SK-N-SH (cell line): ENCODE data around the gene LUC7L3. TPM values are rescaled to one million over a fixed set of nuclear protein-coding genes. Genes with fewer than 3 reads are reported as not detected.

Source experiments
- CTCF ChIA-PET: fragments of 300-600, 350-600 bp; formaldehyde crosslinking; extraction: SDS; loops from one replicate; lab custom pipeline; 2021; lab: Yijun Ruan, JAX
- POLR2A ChIA-PET: fragments of 350-600 bp; sonication (Branson Sonifier 250); formaldehyde crosslinking; extraction: SDS; loops from one replicate; lab custom pipeline; 2020; ENCODE audit warnings: antibody characterized with exemption, inconsistent platforms; lab: Yijun Ruan, JAX
- DNase-seq: peaks from one replicate; pipeline ENCODE4 v3.0.0; 2012
- H2AFZ ChIP-seq: fragments of 200-600 bp; sonication (generic); 2 replicates; pipeline ENCODE4 v1.8.1; 2016; ENCODE audit warnings: antibody characterized with exemption, mild to moderate bottlenecking, low read depth
- H3F3A ChIP-seq: fragments of 200-600 bp; sonication (generic); replicated peaks from 2 replicates; pipeline ENCODE3; 2016; ENCODE audit warnings: antibody characterized with exemption, mild to moderate bottlenecking; ENCODE audit not compliant: insufficient read depth
- H3K27ac ChIP-seq, 2 experiments: fragments of 200-500 bp in 1 of 2; fragments of 200-600 bp in 1 of 2; sonication (Bioruptor generic) in 1 of 2; sonication (generic), shearing (Covaris generic) in 1 of 2; 2 replicates each; pipeline versions ENCODE4 v1.5.1 to v1.6.1; 2014 to 2016; ENCODE audit warnings: low read depth in 2 of 2, inconsistent platforms in 1 of 2, low read length in 1 of 2, mild to moderate bottlenecking in 1 of 2, mixed read lengths in 1 of 2
- H3K27me3 ChIP-seq: fragments of 200-600 bp; sonication (generic), shearing (Covaris generic); 2 replicates; pipeline ENCODE4 v1.6.1; 2016; ENCODE audit warnings: mixed run types; ENCODE audit not compliant: insufficient read depth
- H3K36me3 ChIP-seq, 2 experiments: fragments of 200-500 bp in 1 of 2; fragments of 200-600 bp in 1 of 2; sonication (Bioruptor generic) in 1 of 2; sonication (generic) in 1 of 2; replicated peaks in 1 of 2; 2 replicates each; pipeline versions ENCODE3 to v1.5.1; 2014 to 2016; ENCODE audit warnings: low read length in 1 of 2, mild to moderate bottlenecking in 1 of 2; ENCODE audit not compliant: insufficient read depth in 2 of 2, control insufficient read depth in 1 of 2
- H3K4me1 ChIP-seq, 2 experiments: fragments of 200-500 bp in 1 of 2; fragments of 200-600 bp in 1 of 2; sonication (Bioruptor generic) in 1 of 2; sonication (generic), shearing (Covaris generic) in 1 of 2; 2 replicates each; pipeline versions ENCODE4 v1.5.1 to v1.6.1; 2014 to 2016; ENCODE audit warnings: low read depth in 1 of 2, low read length in 1 of 2, mixed run types in 1 of 2; ENCODE audit not compliant: insufficient read depth in 2 of 2, control insufficient read depth in 1 of 2
- H3K4me2 ChIP-seq: fragments of 200-600 bp; sonication (generic), shearing (Covaris generic); 2 replicates; pipeline ENCODE4 v1.6.1; 2017; ENCODE audit warnings: mixed run types
- H3K4me3 ChIP-seq, 2 experiments: fragments of 200-500 bp in 1 of 2; fragments of 200-600 bp in 1 of 2; sonication (Bioruptor generic) in 1 of 2; sonication (generic), shearing (Covaris generic) in 1 of 2; 2 replicates each; pipeline versions ENCODE4 v1.5.1 to v1.8.1; 2014 to 2016; ENCODE audit warnings: low read depth in 2 of 2, inconsistent platforms in 1 of 2, low read length in 1 of 2, mild to moderate bottlenecking in 1 of 2, mixed read lengths in 1 of 2, moderate library complexity in 1 of 2
- H3K79me2 ChIP-seq: fragments of 200-600 bp; sonication (generic); 2 replicates; pipeline ENCODE4 v1.8.1; 2017; ENCODE audit warnings: mild to moderate bottlenecking; ENCODE audit not compliant: insufficient read depth
- H3K9ac ChIP-seq: fragments of 200-600 bp; sonication (generic); 2 replicates; pipeline ENCODE4 v1.6.1; 2017; ENCODE audit warnings: mixed run types
- H3K9me2 ChIP-seq: fragments of 200-600 bp; sonication (generic); 2 replicates; pipeline ENCODE4 v1.6.1; 2017; ENCODE audit warnings: mixed run types
- H3K9me3 ChIP-seq: fragments of 200-600 bp; sonication (generic); 2 replicates; pipeline ENCODE4 v1.6.1; 2017; ENCODE audit warnings: mixed run types, mild to moderate bottlenecking, moderate library complexity
- H4K20me1 ChIP-seq: fragments of 200-600 bp; sonication (generic); 2 replicates; pipeline ENCODE4 v1.6.1; 2017; ENCODE audit warnings: mild to moderate bottlenecking, mixed run types; ENCODE audit not compliant: insufficient read depth
- CTCF ChIP-seq: fragments of 200-600 bp; sonication (generic); IDR thresholded peaks from 2 replicates; pipeline ENCODE4 v1.6.1; 2017; ENCODE audit warnings: antibody characterized with exemption, mild to moderate bottlenecking, moderate library complexity
- FOSL2 ChIP-seq: IDR thresholded peaks from 2 replicates; pipeline ENCODE4 v1.4.0; 2012; ENCODE audit warnings: low read depth, mild to moderate bottlenecking, moderate library complexity, borderline replicate concordance
- MXI1 ChIP-seq: IDR thresholded peaks from 2 replicates; pipeline ENCODE4 v1.6.1; 2012; ENCODE audit warnings: mild to moderate bottlenecking, low read depth, low read length, improper control_type of control experiment
- POLR2AphosphoS5 ChIP-seq: IDR thresholded peaks from 2 replicates; pipeline ENCODE4 v1.6.1; 2012; ENCODE audit warnings: low read depth, low read length
- RFX5 ChIP-seq: IDR thresholded peaks from 2 replicates; pipeline ENCODE4 v1.6.1; 2012; ENCODE audit warnings: mild to moderate bottlenecking, improper control_type of control experiment, low read length
- USF1 ChIP-seq: IDR thresholded peaks from 2 replicates; pipeline ENCODE4 v1.4.0; 2012; ENCODE audit warnings: low read depth, borderline replicate concordance
- WGBS: methylation state at CpG from one replicate; pipeline ENCODE4 v1.1.6; 2017; ENCODE audit warnings: low lambda C conversion rate; 5-methylcytosine and 5-hydroxymethylcytosine counted together
- polyA plus RNA-seq, 3 experiments: library from polyadenylated mRNA; depleted of rRNA; stranded (reverse); fragments of >200 nt; gene quantifications; 2 replicates each; pipeline ENCODE4 v1.2.3, GENCODE V29; 2012

Gene LUC7L3
- polyA plus RNA-seq, 1 of the 3 experiments (the other 2 are of a cell fraction), result 154 TPM

- ChIA-PET POLR2A (interaction anchor here (0.6 to 1.4 kb wide), 2 partner anchors 22 to 143 kb away, joined by 3 to 4 read pairs; no protein-coding TSS in a partner anchor), CTCF (interaction anchor here (0.7 to 21.2 kb wide), 16 partner anchors 8 to 205 kb away, joined by 3 to 799 read pairs (median 4); partner anchors contain the start of genes ABCC3, CACNA1G and SPATA20)
- Histone ChIP-seq H3K9ac (no peak overlapping the region), H3K79me2 (no peaks in the 10 kb centered on the region), H3K4me3 (no peak overlapping the region), H3F3A (peaks cover 34% of the 10 kb centered on the region), H3K9me3 (no peaks in the 10 kb centered on the region), H3K9me2 (no peaks in the 10 kb centered on the region), H3K27me3 (no peaks in the 10 kb centered on the region), H3K27ac (no peak overlapping the region; a peak in 1 of 4 replicates), H3K4me1 (peaks cover 28 to 30% of the 10 kb centered on the region in 2 experiments; a peak in 3 of 4 replicates), H3K36me3 (peaks cover 0 to 2% of the 10 kb centered on the region in 2 experiments), H2AFZ (no peak overlapping the region), H4K20me1 (no peaks in the 10 kb centered on the region), H3K4me2 (no peak overlapping the region)
- DNase-seq, result no peak
- WGBS, result 67% methylated on average over 14 of the region's 15 CpGs
- TF ChIP-seq MXI1 (no peak), FOSL2 (no peak)
These were observed 34.6 kb upstream of the LUC7L3 start for GRCh38 chr17:50684612-50685333.

GRCh38 chr17:50685334-50685665 lies 34.1 kb upstream of the LUC7L3 start:
- CTCF ChIA-PET, result interaction anchor here (0.9 to 21.2 kb wide), 7 partner anchors 13 to 181 kb away, joined by 3 to 799 read pairs (median 5); partner anchors contain the start of genes ABCC3 and SPATA20
- TF ChIP-seq CTCF (no peak), POLR2AphosphoS5 (no peak), RFX5 (no peak), USF1 (no peak)
- WGBS, result 97% methylated on average over 1 of the region's 1 CpG
- no peak for DNase-seq
- Histone ChIP-seq H3K27ac (peak overlapping the region; percentile 77 to 82; a peak in 2 of 4 replicates), H3K27me3 (no peaks in the 10 kb centered on the region), H3K4me3 (no peak overlapping the region), H3K9me3 (no peaks in the 10 kb centered on the region), H3K9ac (no peak overlapping the region), H3F3A (peaks cover 34% of the 10 kb centered on the region), H4K20me1 (no peaks in the 10 kb centered on the region), H3K9me2 (no peaks in the 10 kb centered on the region), H3K79me2 (no peaks in the 10 kb centered on the region), H3K4me2 (no peak overlapping the region), H2AFZ (no peak overlapping the region), H3K36me3 (no peaks in the 10 kb centered on the region), H3K4me1 (peaks cover 31 to 33% of the 10 kb centered on the region in 2 experiments; a peak in 3 of 4 replicates)
- POLR2A ChIA-PET, result no interaction called here
